Astrocyte (in vitro differentiated cells and primary cell): Measurements from ENCODE around the gene GMPPA.

Source experiments
- EZH2 ChIP-seq: IDR thresholded peaks from 2 replicates; pipeline ENCODE4 v1.6.1; 2012; ENCODE audit warnings: mild to moderate bottlenecking, low read length, inconsistent platforms; ENCODE audit not compliant: insufficient read depth
- TF ChIP-seq, protein P1 (sequence below): IDR thresholded peaks from 2 replicates; pipeline ENCODE4 v1.5.1; 2011; ENCODE audit warnings: low read depth, mild to moderate bottlenecking, inconsistent platforms, low read length, moderate library complexity; ENCODE audit not compliant: insufficient read depth

GRCh38 chr2:219553463-219553963 is 54.8 kb downstream of the GMPPA start:
- TF ChIP-seq, protein P1, sequence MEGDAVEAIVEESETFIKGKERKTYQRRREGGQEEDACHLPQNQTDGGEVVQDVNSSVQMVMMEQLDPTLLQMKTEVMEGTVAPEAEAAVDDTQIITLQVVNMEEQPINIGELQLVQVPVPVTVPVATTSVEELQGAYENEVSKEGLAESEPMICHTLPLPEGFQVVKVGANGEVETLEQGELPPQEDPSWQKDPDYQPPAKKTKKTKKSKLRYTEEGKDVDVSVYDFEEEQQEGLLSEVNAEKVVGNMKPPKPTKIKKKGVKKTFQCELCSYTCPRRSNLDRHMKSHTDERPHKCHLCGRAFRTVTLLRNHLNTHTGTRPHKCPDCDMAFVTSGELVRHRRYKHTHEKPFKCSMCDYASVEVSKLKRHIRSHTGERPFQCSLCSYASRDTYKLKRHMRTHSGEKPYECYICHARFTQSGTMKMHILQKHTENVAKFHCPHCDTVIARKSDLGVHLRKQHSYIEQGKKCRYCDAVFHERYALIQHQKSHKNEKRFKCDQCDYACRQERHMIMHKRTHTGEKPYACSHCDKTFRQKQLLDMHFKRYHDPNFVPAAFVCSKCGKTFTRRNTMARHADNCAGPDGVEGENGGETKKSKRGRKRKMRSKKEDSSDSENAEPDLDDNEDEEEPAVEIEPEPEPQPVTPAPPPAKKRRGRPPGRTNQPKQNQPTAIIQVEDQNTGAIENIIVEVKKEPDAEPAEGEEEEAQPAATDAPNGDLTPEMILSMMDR: no peak
- no peak for TF ChIP-seq EZH2
